Fibroblast of mammary gland (primary cell): ENCODE results near the gene PTMA.

ENCODE experiments used
- DNase-seq: peaks from one replicate; pipeline ENCODE4 v3.0.0-alpha.2; 2010; ENCODE audit warnings: low read depth
- H3K4me3 ChIP-seq: 2 replicates; pipeline ENCODE4 v1.5.1; 2011; ENCODE audit warnings: low read depth, mild to moderate bottlenecking, low read length, moderate library complexity; ENCODE audit not compliant: control insufficient read depth
- CTCF ChIP-seq: conservative IDR thresholded peaks from 2 replicates; pipeline ENCODE4 v1.5.1; 2011; ENCODE audit warnings: low read depth, low read length, inconsistent platforms; ENCODE audit not compliant: control insufficient read depth, insufficient read depth

PTMA gene

GRCh38 chr2:231677632-231678104, 30.7 kb upstream of the PTMA start:
- peak; percentile 95 for TF ChIP-seq CTCF
- H3K4me3 ChIP-seq: no peak overlapping the region
- DNase-seq: peak; percentile 83

DNA sequence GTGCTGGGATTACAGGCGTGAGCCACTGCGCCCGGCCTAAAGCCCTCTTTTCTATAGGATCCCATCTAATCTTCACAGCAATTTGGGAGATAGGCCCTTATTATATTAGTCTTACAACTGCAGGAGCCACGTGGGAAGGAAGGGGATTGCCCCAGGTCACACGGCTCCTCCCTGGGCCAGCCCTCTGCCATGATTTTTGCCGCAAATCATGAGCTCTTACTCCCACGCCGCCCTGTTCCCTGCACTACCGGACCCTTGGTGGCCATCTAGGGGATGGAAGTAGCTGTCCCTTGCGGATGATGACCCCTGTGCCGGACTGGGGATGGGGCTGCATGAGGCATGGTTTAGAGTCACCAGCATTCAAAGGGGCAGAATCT, 28.4 kb upstream of the PTMA start:
- no peak for TF ChIP-seq CTCF
- DNase-seq: no peak
- H3K4me3 ChIP-seq: no peak overlapping the region

DNA sequence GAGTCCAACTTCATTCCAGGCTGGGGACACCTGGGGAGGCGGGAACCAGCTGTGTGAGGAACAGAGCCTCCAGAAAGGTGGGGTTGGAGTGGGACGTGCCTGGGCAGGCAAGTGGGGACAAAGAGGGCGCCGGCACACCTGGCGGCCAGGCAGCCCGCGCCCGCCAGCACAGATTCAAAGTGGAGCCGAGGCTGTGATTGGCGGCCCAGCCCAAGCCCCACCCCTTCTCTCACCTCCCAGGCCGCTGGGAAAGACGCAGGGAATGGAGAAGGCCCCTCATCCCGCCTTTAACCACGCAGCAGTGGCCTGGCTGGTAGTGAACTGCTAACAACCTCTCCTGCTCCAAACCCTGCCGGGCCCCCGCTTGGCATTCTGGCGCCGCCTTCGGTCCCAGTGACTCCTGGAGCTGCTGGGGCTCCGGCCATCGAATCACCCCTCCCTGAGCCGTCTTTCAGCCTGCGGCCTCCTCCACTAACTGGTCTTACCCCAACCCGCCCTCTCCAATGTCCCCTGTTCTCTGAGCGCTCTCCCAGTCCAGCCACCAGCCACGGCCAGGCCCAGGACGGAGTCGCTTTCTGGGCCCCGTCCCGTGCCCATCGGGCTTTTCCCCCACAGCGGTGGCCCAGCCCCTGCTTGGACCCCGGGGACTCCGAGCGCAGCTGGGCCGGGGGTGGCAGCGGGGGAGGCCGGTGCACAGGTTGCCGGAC, 27.9 kb upstream of the PTMA start:
- no peak for TF ChIP-seq CTCF
- peak overlapping the region; percentile 27 for H3K4me3 ChIP-seq
- DNase-seq: no peak

DNA sequence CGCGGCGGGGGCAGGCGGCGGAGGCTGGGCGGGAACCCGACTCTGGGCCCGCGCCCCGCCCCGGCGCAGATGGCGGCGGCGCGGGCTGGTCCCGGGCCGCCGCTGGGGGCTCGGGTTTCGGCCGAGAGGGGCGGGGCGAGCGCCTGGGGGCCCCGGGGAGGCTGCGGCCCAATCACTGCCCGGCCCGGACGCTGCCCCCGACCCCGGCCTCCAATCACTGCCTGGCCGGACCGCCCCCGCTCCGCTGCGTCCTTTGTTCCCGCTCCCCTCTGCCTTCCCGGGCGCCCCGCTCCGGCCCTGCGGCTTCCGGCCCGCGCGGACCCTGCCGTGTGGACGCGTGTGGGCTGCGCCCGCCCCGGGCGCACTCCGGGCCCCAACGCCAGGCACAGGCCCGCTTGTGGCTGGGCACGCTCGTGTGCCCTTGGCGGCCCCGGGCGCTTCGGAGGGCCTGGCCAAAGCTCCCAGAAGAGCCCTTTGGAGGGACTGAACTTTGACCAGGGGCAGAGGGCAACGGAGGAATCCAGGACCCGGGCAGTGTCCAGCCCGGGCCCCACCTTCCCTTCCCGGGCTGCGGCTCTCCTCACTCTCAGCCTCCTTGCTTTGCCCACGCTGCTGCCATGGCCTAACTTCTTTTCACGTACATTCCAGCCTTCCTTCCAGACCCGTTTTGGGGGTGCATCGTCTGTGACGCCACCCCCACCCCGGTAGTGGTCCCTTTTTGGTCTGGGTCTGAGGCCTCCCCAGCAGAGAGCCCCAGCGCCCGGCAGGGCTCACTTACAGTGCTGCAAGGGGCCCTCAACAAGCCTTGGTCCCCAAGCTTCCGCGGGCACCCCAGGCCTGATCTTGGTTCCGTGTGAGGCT, 27.1 kb upstream of the PTMA start:
- no peak for TF ChIP-seq CTCF
- DNase-seq: peak; percentile 75
- peak overlapping the region; percentile 42 for H3K4me3 ChIP-seq

GRCh38 chr2:231682603-231683291, 25.6 kb upstream of the PTMA start:
- H3K4me3 ChIP-seq: no peak overlapping the region
- DNase-seq: no peak
- TF ChIP-seq CTCF: no peak
